Measurements from ENCODE around the gene SERINC5.

- TF ChIP-seq POLR2A (IDR thresholded peaks at IDR 0.05) = no peak
- TF ChIP-seq, protein P1, sequence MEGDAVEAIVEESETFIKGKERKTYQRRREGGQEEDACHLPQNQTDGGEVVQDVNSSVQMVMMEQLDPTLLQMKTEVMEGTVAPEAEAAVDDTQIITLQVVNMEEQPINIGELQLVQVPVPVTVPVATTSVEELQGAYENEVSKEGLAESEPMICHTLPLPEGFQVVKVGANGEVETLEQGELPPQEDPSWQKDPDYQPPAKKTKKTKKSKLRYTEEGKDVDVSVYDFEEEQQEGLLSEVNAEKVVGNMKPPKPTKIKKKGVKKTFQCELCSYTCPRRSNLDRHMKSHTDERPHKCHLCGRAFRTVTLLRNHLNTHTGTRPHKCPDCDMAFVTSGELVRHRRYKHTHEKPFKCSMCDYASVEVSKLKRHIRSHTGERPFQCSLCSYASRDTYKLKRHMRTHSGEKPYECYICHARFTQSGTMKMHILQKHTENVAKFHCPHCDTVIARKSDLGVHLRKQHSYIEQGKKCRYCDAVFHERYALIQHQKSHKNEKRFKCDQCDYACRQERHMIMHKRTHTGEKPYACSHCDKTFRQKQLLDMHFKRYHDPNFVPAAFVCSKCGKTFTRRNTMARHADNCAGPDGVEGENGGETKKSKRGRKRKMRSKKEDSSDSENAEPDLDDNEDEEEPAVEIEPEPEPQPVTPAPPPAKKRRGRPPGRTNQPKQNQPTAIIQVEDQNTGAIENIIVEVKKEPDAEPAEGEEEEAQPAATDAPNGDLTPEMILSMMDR (IDR thresholded peaks at IDR 0.05) = no peak
These were observed 47.5 kb downstream of the SERINC5 start for GRCh38 chr5:80208381-80208780.

Data from body of pancreas (tissue), 4 donors.